ENCODE results near the gene FAT1.

Gene FAT1

GRCh38 chr4:186606591-186606992 is 117.1 kb downstream of the FAT1 start:
- DNase-seq (ENCODE audit: low spot score) = no peak

- no peak for DNase-seq (ENCODE audit: low spot score)
Measured at GRCh38 chr4:186605261-186605865, 118.3 kb downstream of the FAT1 start.

- no peak for DNase-seq (ENCODE audit: low spot score)
Measured at GRCh38 chr4:186604124-186604807, 119.4 kb downstream of the FAT1 start.

- DNase-seq (ENCODE audit: low spot score) = no peak
Measured at GRCh38 chr4:186602978-186603377, 120.7 kb downstream of the FAT1 start.

GRCh38 chr4:186599483-186599882 is 124.2 kb downstream of the FAT1 start:
- no peak for DNase-seq (ENCODE audit: low spot score)

GRCh38 chr4:186598686-186599085 is 125.0 kb downstream of the FAT1 start:
- DNase-seq (ENCODE audit: low spot score) = no peak

- no peak for DNase-seq (ENCODE audit: low spot score)
Measured at GRCh38 chr4:186596850-186597390, 126.7 kb downstream of the FAT1 start.

- no peak for DNase-seq (ENCODE audit: low spot score)
Measured at GRCh38 chr4:186596346-186596745, 127.3 kb downstream of the FAT1 start.

GRCh38 chr4:186593587-186593973 is 130.1 kb downstream of the FAT1 start:
- no peak for DNase-seq (ENCODE audit: low spot score)

- DNase-seq (ENCODE audit: low spot score) = no peak
Measured at GRCh38 chr4:186592966-186593586, 130.6 kb downstream of the FAT1 start.

GRCh38 chr4:186592445-186592844 is 131.2 kb downstream of the FAT1 start:
- no peak for DNase-seq (ENCODE audit: low spot score)

GRCh38 chr4:186591651-186592050 is 132.0 kb downstream of the FAT1 start:
- DNase-seq (ENCODE audit: low spot score) = no peak

- DNase-seq (ENCODE audit: low spot score) = no peak
Measured at GRCh38 chr4:186588503-186588902, 135.2 kb downstream of the FAT1 start.

GRCh38 chr4:186587416-186588018 is 136.1 kb downstream of the FAT1 start:
- DNase-seq (ENCODE audit: low spot score) = peak; percentile 32

GRCh38 chr4:186586205-186586604 is 137.5 kb downstream of the FAT1 start:
- no peak for DNase-seq (ENCODE audit: low spot score)

- DNase-seq (ENCODE audit: low spot score) = no peak
Measured at GRCh38 chr4:186584912-186585311, 138.7 kb downstream of the FAT1 start.

- DNase-seq (ENCODE audit: low spot score) = peak; percentile 54
Measured at GRCh38 chr4:186581421-186581820, 142.2 kb downstream of the FAT1 start.

- DNase-seq (ENCODE audit: low spot score) = no peak
Measured at GRCh38 chr4:186580669-186581068, 143.0 kb downstream of the FAT1 start.

- no peak for DNase-seq (ENCODE audit: low spot score)
Measured at GRCh38 chr4:186570193-186570996, 153.3 kb downstream of the FAT1 start.

- DNase-seq (ENCODE audit: low spot score) = no peak
Measured at GRCh38 chr4:186569533-186570192, 154.0 kb downstream of the FAT1 start.

GRCh38 chr4:186566068-186566467 is 157.6 kb downstream of the FAT1 start:
- DNase-seq (ENCODE audit: low spot score) = no peak

Measured in putamen (tissue), 1 donor.